NB4 (cell line): ENCODE measurements around the gene SEC24C.

Experiments used
- DNase-seq: peaks from one replicate; pipeline ENCODE4 v3.0.0; 2010; ENCODE audit warnings: low read depth
- H3K4me3 ChIP-seq: one replicate; pipeline ENCODE4 v1.5.1; 2011; ENCODE audit warnings: mild to moderate bottlenecking, low read depth, low read length, moderate library complexity
- CTCF ChIP-seq: IDR thresholded peaks from one replicate; pipeline ENCODE4 v1.5.1; 2012; ENCODE audit warnings: low read depth, low read length
- MYC ChIP-seq: IDR thresholded peaks from 2 replicates; pipeline ENCODE4 v1.6.1; 2011; ENCODE audit warnings: low read depth, low read length
- POLR2A ChIP-seq: IDR thresholded peaks from 2 replicates; pipeline ENCODE4 v1.6.1; 2011; ENCODE audit warnings: mild to moderate bottlenecking; ENCODE audit not compliant: insufficient read length; ENCODE audit errors: extremely low read depth
- TF ChIP-seq, protein P1 (sequence below): IDR thresholded peaks from 2 replicates; pipeline ENCODE4 v1.6.1; 2011; ENCODE audit warnings: low read depth, low read length

Gene SEC24C

GRCh38 chr10:73743327-73743904 lies 756 bp upstream of the SEC24C start:
- DNase-seq = no peak
- TF ChIP-seq MYC (no peak), CTCF (no peak), POLR2A (no peak)
- TF ChIP-seq, protein P1, sequence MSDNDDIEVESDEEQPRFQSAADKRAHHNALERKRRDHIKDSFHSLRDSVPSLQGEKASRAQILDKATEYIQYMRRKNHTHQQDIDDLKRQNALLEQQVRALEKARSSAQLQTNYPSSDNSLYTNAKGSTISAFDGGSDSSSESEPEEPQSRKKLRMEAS = no peak
- peak overlapping the region; percentile 89 for H3K4me3 ChIP-seq

GRCh38 chr10:73744664-73744975 lies 448 bp downstream of the SEC24C start:
- TF ChIP-seq, protein P1 = no peak
- TF ChIP-seq MYC = no peak
- no peak for TF ChIP-seq CTCF
- TF ChIP-seq POLR2A = no peak

DNA sequence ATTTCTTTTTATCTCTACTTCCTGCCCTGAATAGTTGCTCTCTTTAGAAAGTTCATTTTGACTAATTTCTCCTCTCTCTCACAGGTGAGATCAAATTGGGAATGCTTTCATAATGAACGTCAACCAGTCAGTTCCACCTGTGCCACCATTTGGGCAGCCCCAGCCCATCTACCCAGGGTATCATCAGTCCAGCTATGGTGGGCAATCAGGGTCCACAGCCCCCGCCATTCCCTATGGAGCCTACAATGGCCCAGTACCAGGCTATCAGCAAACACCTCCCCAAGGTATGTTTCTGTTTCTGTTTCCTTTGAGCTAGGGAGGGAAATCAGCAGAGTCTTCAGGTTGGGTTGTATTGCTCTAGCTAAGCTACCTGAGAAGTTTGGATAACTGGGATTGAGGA lies 2.5 kb downstream of the SEC24C start:
- no peak for DNase-seq
- H3K4me3 ChIP-seq = peak overlapping the region; percentile 1
- TF ChIP-seq, protein P1 = no peak
- TF ChIP-seq CTCF (no peak), MYC (no peak), POLR2A (no peak)

More at GRCh38 chr10:73744664-73744975, 448 bp downstream of the SEC24C start:
- H3K4me3 ChIP-seq = peak overlapping the region; percentile 89
- DNase-seq = peak; percentile 69

DNA sequence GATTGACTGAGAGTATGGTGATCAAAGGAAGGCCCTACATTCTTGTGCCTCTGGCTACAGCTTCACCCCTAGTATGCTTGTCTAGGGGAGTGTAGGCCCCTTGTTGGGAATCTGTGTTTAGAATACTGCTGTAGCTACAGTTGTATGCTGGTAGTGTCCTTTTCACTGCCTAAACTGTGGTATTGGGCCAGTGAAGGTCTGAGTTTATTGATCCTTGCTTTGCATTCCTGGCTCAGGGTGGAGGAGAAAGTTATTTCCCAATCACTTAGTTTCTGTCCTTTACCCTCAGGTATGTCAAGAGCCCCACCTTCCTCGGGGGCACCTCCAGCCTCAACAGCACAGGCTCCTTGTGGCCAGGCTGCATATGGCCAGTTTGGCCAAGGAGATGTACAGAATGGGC lies 6.6 kb downstream of the SEC24C start:
- TF ChIP-seq POLR2A = no peak
- TF ChIP-seq, protein P1 = no peak
- no peak for TF ChIP-seq CTCF
- no peak for DNase-seq
- no peak overlapping the region for H3K4me3 ChIP-seq

DNA sequence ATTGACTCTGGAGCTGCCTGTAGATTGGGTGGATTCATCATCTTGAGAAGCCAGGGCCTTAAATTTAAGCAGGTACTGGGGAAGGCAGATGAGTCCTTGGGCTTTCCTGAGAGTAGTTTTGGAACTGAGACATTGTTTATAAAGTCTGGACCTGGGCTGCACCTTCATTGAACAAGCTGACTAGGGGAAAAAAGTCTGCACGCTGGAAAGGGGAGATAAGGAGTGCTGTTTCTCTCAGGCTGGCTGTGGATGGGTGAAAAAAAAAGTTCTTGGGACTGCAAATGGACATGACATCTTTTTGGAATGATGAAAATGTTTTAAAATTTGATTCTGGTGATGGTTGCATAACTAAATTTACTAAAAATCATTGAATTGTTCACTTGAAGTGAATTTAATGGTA lies 12.0 kb downstream of the SEC24C start:
- DNase-seq = no peak
- TF ChIP-seq CTCF (no peak), POLR2A (no peak), MYC (no peak)
- TF ChIP-seq, protein P1 = no peak

More for the DNA sequence above, 12.0 kb downstream of the SEC24C start:
- no peak overlapping the region for H3K4me3 ChIP-seq
